ENCODE results near the gene HOXA5.
A peak's percentile ranks its signal among the peaks of the same experiment; 100 is the strongest.

HOXA5 gene

GRCh38 chr7:27101957-27102580 is 41.4 kb downstream of the HOXA5 start:
- no peak overlapping the region for H3K4me3 ChIP-seq (replicated peaks in 1 of 2; ENCODE audit: low read depth in 2 of 2, low read length in 2 of 2)
- DNase-seq (ENCODE audit: low read depth in 2 of 2) = no peak
- TF ChIP-seq CTCF (IDR thresholded peaks at IDR 0.05; ENCODE audit: low read depth, low read length) = no peak

GRCh38 chr7:27101171-27101956 is 42.1 kb downstream of the HOXA5 start:
- no peak overlapping the region for H3K4me3 ChIP-seq (replicated peaks in 1 of 2; ENCODE audit: low read depth in 2 of 2, low read length in 2 of 2)
- no peak for DNase-seq (ENCODE audit: low read depth in 2 of 2)
- TF ChIP-seq CTCF (IDR thresholded peaks at IDR 0.05; ENCODE audit: low read depth, low read length) = no peak

GRCh38 chr7:27100694-27101170 is 42.7 kb downstream of the HOXA5 start:
- TF ChIP-seq CTCF (IDR thresholded peaks at IDR 0.05; ENCODE audit: low read depth, low read length) = no peak
- no peak for DNase-seq (ENCODE audit: low read depth in 2 of 2)
- H3K4me3 ChIP-seq (replicated peaks in 1 of 2; ENCODE audit: low read depth in 2 of 2, low read length in 2 of 2) = no peak overlapping the region

- no peak overlapping the region for H3K4me3 ChIP-seq (replicated peaks in 1 of 2; ENCODE audit: low read depth in 2 of 2, low read length in 2 of 2)
- DNase-seq (ENCODE audit: low read depth in 2 of 2) = no peak
- no peak for TF ChIP-seq CTCF (IDR thresholded peaks at IDR 0.05; ENCODE audit: low read depth, low read length)
These were observed 43.8 kb downstream of the HOXA5 start for GRCh38 chr7:27099453-27100370.

GRCh38 chr7:27098578-27099451 is 44.7 kb downstream of the HOXA5 start:
- no peak for TF ChIP-seq CTCF (IDR thresholded peaks at IDR 0.05; ENCODE audit: low read depth, low read length)
- DNase-seq (ENCODE audit: low read depth in 2 of 2) = no peak
- peak overlapping the region in 1 of 2 donors; percentile 18 for H3K4me3 ChIP-seq (replicated peaks in 1 of 2; ENCODE audit: low read depth in 2 of 2, low read length in 2 of 2)

Data from cardiac fibroblast (primary cell).